Sigmoid colon (tissue), 4 donors: ENCODE data around the gene ALB.

ENCODE experiments used
- EP300 ChIP-seq, 4 donors: sonication (generic); formaldehyde crosslinking; IDR thresholded peaks; one replicate each; pipeline ENCODE4 v1.6.1; 2017; ENCODE audit warnings: antibody characterized with exemption in 4 of 4
- POLR2A ChIP-seq, 2 donors: fragments of 450-650 bp; IDR thresholded peaks; one replicate each; pipeline ENCODE4 v1.6.1; 2016; ENCODE audit warnings: antibody characterized with exemption in 2 of 2, mild to moderate bottlenecking in 2 of 2, moderate library complexity in 2 of 2
- POLR2AphosphoS5 ChIP-seq, 4 donors: sonication (generic); formaldehyde crosslinking; IDR thresholded peaks; one replicate each; pipeline ENCODE4 v1.6.1; 2017; ENCODE audit warnings: antibody characterized with exemption in 4 of 4
- TF ChIP-seq, protein P1 (sequence below), 4 experiments: fragments of 450-650 bp in 3 of 4; fragments of 200-600 bp in 1 of 4; IDR thresholded peaks; one replicate each; pipeline ENCODE4 v1.5.1; 2016 to 2019; ENCODE audit warnings: antibody characterized with exemption in 4 of 4, mild to moderate bottlenecking in 3 of 4, moderate library complexity in 2 of 4

GRCh38 chr4:73383452-73383851, 20.6 kb upstream of the ALB start:
- TF ChIP-seq, protein P1, sequence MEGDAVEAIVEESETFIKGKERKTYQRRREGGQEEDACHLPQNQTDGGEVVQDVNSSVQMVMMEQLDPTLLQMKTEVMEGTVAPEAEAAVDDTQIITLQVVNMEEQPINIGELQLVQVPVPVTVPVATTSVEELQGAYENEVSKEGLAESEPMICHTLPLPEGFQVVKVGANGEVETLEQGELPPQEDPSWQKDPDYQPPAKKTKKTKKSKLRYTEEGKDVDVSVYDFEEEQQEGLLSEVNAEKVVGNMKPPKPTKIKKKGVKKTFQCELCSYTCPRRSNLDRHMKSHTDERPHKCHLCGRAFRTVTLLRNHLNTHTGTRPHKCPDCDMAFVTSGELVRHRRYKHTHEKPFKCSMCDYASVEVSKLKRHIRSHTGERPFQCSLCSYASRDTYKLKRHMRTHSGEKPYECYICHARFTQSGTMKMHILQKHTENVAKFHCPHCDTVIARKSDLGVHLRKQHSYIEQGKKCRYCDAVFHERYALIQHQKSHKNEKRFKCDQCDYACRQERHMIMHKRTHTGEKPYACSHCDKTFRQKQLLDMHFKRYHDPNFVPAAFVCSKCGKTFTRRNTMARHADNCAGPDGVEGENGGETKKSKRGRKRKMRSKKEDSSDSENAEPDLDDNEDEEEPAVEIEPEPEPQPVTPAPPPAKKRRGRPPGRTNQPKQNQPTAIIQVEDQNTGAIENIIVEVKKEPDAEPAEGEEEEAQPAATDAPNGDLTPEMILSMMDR (IDR thresholded peaks at IDR 0.05), result no peak
- TF ChIP-seq POLR2A (IDR thresholded peaks at IDR 0.05), result no peak
- TF ChIP-seq POLR2AphosphoS5 (IDR thresholded peaks at IDR 0.05), result no peak
- TF ChIP-seq EP300 (IDR thresholded peaks at IDR 0.05), result no peak
